ENCODE measurements around the gene MSRB3. TPM values are rescaled to one million over a fixed set of nuclear protein-coding genes. Genes with fewer than 3 reads are reported as not detected.
A peak's percentile ranks its signal among the peaks of the same experiment; 100 is the strongest.

MSRB3 gene
- total RNA-seq, 1 experiment from 2014 or later = 5.9 TPM

DNA sequence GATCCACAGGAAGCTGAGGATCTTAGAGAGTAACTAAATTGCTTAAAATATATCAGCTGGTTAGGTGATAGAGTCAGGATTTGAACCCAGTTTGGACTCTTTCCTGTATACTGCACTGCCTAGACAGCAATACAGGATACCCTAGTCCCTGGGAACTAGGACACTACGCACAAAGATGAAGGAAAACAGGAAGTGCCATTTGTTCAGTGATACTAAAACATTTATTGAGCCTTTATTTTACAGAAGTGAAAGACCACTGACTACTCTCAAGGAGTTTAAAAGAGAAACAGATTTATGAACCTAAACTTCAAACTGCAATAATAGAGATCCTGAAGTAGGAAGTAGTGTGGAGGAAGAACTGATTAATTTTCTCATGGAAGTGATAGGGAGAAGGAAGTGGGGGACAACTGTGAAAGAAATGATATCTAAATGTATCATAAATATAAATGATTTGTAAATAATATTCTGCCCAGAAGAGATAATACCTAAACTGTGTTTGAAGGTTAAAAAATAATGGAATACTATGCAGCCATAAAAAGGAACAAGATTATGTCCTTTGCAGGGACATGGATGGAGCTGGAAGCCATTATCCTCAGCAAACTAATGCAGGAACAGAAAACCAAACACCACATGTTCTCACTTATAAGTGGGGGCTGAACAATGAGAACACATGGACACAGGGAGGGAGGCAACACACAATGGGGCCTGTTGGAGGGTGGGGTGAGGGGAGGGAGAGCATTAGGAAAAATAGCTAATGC, 18.2 kb downstream of the MSRB3 start:
- H3K9ac ChIP-seq (ENCODE audit: low read length) = no peak overlapping the region
- H3K4me1 ChIP-seq (ENCODE audit: insufficient read depth, low read length) = no peaks in the 10 kb centered on the region
- H3K4me3 ChIP-seq (ENCODE audit: low read length) = no peak overlapping the region
- no peak overlapping the region for H3K27ac ChIP-seq (ENCODE audit: low read length)
- H3K79me2 ChIP-seq (ENCODE audit: low read length) = no peaks in the 10 kb centered on the region
- ATAC-seq = no peak
- no peak overlapping the region for H3K4me2 ChIP-seq (ENCODE audit: low read length)
- H3F3A ChIP-seq (ENCODE audit: low read length, unreplicated experiment) = no peaks in the 10 kb centered on the region
- ChIA-PET CTCF (no interaction called here), POLR2A (ENCODE audit: unreplicated experiment) (no interaction called here)
- H3K36me3 ChIP-seq (ENCODE audit: low read depth, low read length) = no peaks in the 10 kb centered on the region
- intact Hi-C loops (cut with micrococcal nuclease) = no loop called here
- H4K20me1 ChIP-seq (ENCODE audit: low read length) = no peaks in the 10 kb centered on the region
- no peak for TF ChIP-seq EZH2phosphoT487 (IDR thresholded peaks at IDR 0.05; ENCODE audit: borderline replicate concordance, low read length)
- TF ChIP-seq, protein P1, sequence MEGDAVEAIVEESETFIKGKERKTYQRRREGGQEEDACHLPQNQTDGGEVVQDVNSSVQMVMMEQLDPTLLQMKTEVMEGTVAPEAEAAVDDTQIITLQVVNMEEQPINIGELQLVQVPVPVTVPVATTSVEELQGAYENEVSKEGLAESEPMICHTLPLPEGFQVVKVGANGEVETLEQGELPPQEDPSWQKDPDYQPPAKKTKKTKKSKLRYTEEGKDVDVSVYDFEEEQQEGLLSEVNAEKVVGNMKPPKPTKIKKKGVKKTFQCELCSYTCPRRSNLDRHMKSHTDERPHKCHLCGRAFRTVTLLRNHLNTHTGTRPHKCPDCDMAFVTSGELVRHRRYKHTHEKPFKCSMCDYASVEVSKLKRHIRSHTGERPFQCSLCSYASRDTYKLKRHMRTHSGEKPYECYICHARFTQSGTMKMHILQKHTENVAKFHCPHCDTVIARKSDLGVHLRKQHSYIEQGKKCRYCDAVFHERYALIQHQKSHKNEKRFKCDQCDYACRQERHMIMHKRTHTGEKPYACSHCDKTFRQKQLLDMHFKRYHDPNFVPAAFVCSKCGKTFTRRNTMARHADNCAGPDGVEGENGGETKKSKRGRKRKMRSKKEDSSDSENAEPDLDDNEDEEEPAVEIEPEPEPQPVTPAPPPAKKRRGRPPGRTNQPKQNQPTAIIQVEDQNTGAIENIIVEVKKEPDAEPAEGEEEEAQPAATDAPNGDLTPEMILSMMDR (conservative IDR thresholded peaks at IDR 0.05; ENCODE audit: low read depth, low read length) = no peak
- TF ChIP-seq EZH2 (IDR thresholded peaks at IDR 0.05; ENCODE audit: low read length, unreplicated experiment) = no peak
- no peaks in the 10 kb centered on the region for H3K27me3 ChIP-seq (ENCODE audit: low read length)
- H3K9me2 ChIP-seq (replicated peaks; ENCODE audit: low read length) = no peaks in the 10 kb centered on the region
- H3K9me3 ChIP-seq (ENCODE audit: low read length) = no peaks in the 10 kb centered on the region
- BruUV-seq (replicated peaks) = no TSS peak
- no peak overlapping the region for H2AFZ ChIP-seq (ENCODE audit: low read length)
- DNase-seq = no peak

DNA sequence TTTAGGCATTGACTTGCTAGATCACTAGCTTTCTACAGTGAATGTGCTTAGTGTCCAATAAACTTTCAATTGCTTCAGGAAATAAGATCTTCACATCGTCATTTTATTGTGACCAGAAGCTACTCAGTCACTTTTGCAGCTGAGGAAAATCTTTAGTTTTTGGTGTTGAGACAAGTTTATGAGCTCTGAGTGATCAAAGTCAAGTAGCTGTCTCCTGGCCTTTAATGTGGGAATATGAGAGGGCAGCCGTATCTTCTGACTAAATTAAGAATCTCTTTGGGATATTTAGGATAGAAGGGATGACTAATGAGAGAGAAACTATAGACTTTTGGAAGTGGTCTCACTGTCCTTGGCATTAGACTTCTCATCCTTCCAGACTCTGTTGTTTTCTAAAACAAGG, 21.6 kb downstream of the MSRB3 start:
- no peaks in the 10 kb centered on the region for H3K9me3 ChIP-seq (ENCODE audit: low read length)
- intact Hi-C loops (cut with micrococcal nuclease) = no loop called here
- no peaks in the 10 kb centered on the region for H3K27me3 ChIP-seq (ENCODE audit: low read length)
- no peaks in the 10 kb centered on the region for H3F3A ChIP-seq (ENCODE audit: low read length, unreplicated experiment)
- CTCF ChIA-PET = no interaction called here
- H3K79me2 ChIP-seq (ENCODE audit: low read length) = no peaks in the 10 kb centered on the region
- H3K27ac ChIP-seq (ENCODE audit: low read length) = no peak overlapping the region
- DNase-seq = no peak
- peaks cover 5% of the 10 kb centered on the region; the same call in 1 of the 2 replicates for H3K4me1 ChIP-seq (ENCODE audit: insufficient read depth, low read length)
- no peaks in the 10 kb centered on the region for H3K36me3 ChIP-seq (ENCODE audit: low read depth, low read length)
- H2AFZ ChIP-seq (ENCODE audit: low read length) = no peak overlapping the region
- TF ChIP-seq, protein P1 (conservative IDR thresholded peaks at IDR 0.05; ENCODE audit: low read depth, low read length) = no peak
- no peak for TF ChIP-seq EZH2 (IDR thresholded peaks at IDR 0.05; ENCODE audit: low read length, unreplicated experiment)
- TF ChIP-seq EZH2phosphoT487 (IDR thresholded peaks at IDR 0.05; ENCODE audit: borderline replicate concordance, low read length) = no peak
- POLR2A ChIA-PET (ENCODE audit: unreplicated experiment) = no interaction called here
- H3K9me2 ChIP-seq (replicated peaks; ENCODE audit: low read length) = no peaks in the 10 kb centered on the region
- no peak for ATAC-seq
- H3K4me3 ChIP-seq (ENCODE audit: low read length) = no peak overlapping the region
- H3K9ac ChIP-seq (ENCODE audit: low read length) = no peak overlapping the region
- H4K20me1 ChIP-seq (ENCODE audit: low read length) = no peaks in the 10 kb centered on the region
- no TSS peak for BruUV-seq (replicated peaks)
- no peak overlapping the region for H3K4me2 ChIP-seq (ENCODE audit: low read length)

DNA sequence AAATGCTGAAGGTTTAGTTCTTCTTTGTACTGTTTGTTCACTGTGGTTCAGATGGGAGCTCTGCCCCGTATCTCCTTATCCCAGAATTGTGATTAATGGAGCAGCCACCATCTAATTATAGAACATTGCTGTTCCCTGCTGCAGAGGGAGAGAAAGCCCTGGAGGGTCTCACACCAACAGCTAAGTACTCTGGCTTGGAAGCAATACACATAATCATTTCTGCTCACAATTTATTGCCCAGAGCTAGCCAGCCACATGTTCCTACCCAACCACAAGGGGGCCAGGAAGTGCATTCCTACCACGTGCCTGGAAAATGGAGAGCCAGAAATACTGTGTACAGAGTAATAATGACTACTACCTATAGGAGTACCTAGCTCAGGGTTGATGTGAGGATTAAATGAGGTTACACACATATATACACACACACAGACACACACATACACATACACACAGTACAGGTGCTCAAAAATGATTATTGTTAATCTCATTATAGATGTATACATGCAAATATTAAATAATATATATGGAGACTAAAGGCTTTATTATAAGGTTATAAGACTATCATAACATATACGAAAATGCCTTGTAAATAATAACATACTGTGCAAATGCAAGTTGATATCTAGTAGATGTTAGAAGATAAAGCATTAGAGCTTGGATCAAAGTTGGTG, 22.3 kb downstream of the MSRB3 start:
- Histone ChIP-seq H3K36me3 (ENCODE audit: low read depth, low read length) (no peaks in the 10 kb centered on the region), H3K9me3 (ENCODE audit: low read length) (no peaks in the 10 kb centered on the region), H2AFZ (ENCODE audit: low read length) (no peak overlapping the region), H3K27ac (ENCODE audit: low read length) (no peak overlapping the region), H3K4me1 (ENCODE audit: insufficient read depth, low read length) (peaks cover 5% of the 10 kb centered on the region; the same call in 1 of the 2 replicates), H3K4me2 (ENCODE audit: low read length) (no peak overlapping the region), H4K20me1 (ENCODE audit: low read length) (no peaks in the 10 kb centered on the region), H3K9me2 (replicated peaks; ENCODE audit: low read length) (no peaks in the 10 kb centered on the region), H3K4me3 (ENCODE audit: low read length) (no peak overlapping the region), H3K79me2 (ENCODE audit: low read length) (no peaks in the 10 kb centered on the region), H3K27me3 (ENCODE audit: low read length) (no peaks in the 10 kb centered on the region), H3K9ac (ENCODE audit: low read length) (no peak overlapping the region), H3F3A (ENCODE audit: low read length, unreplicated experiment) (no peaks in the 10 kb centered on the region)
- intact Hi-C loops (cut with micrococcal nuclease) = no loop called here
- ChIA-PET CTCF (interaction anchor here (0.6 to 0.7 kb wide), 2 partner anchors 18 to 641 kb away, joined by 3 to 5 read pairs; no protein-coding TSS in a partner anchor), POLR2A (ENCODE audit: unreplicated experiment) (no interaction called here)
- no peak for TF ChIP-seq EZH2phosphoT487 (IDR thresholded peaks at IDR 0.05; ENCODE audit: borderline replicate concordance, low read length)
- TF ChIP-seq, protein P1 (conservative IDR thresholded peaks at IDR 0.05; ENCODE audit: low read depth, low read length) = peak; percentile 72
- DNase-seq (peak; percentile 71), ATAC-seq (peak; percentile 73)
- BruUV-seq (replicated peaks) = no TSS peak

Data from PC-3 (cell line).